ENCODE data around the gene GPR17. TPM values are rescaled to one million over a fixed set of nuclear protein-coding genes. Genes with fewer than 3 reads are reported as not detected.

Gene GPR17
- total RNA-seq, 1 experiment from 2014 or later, result 0.35 TPM

GRCh38 chr2:127683757-127684156 lies 37.8 kb downstream of the GPR17 start:
- no peak overlapping the region for H3K4me2 ChIP-seq (ENCODE audit: insufficient read depth, insufficient read length, low read length)
- H2AK5ac ChIP-seq (ENCODE audit: insufficient read length, low read length), result no peak overlapping the region
- no peak overlapping the region for H3T11ph ChIP-seq (ENCODE audit: low read length)
- H3K14ac ChIP-seq (ENCODE audit: insufficient read depth, low read length), result no peak overlapping the region
- H2BK5ac ChIP-seq (ENCODE audit: insufficient read length, low read length), result no peak overlapping the region
- no peak overlapping the region for H4K5ac ChIP-seq (ENCODE audit: insufficient read length, low read depth, low read length)
- H3K27ac ChIP-seq (ENCODE audit: insufficient read length, low read depth, low read length), result no peak overlapping the region
- H2BK120ac ChIP-seq (ENCODE audit: low read depth, low read length, poor library complexity, severe bottlenecking), result no peak overlapping the region
- H3K9ac ChIP-seq (ENCODE audit: extremely low read depth, insufficient read length, low read length), result no peak overlapping the region
- H3K23ac ChIP-seq (ENCODE audit: insufficient read length, low read depth, low read length), result no peak overlapping the region
- H3K9me3 ChIP-seq (ENCODE audit: control insufficient read depth, low read depth, low read length), result no peaks in the 10 kb centered on the region
- H3K4me3 Mint-ChIP-seq, result no peak overlapping the region
- no peak overlapping the region for H3K18ac ChIP-seq (ENCODE audit: insufficient read length, low read depth, low read length)
- no peak overlapping the region for H2AFZ ChIP-seq (ENCODE audit: low read length)
- H4K20me1 ChIP-seq (ENCODE audit: control insufficient read depth, insufficient read depth, insufficient read length), result no peaks in the 10 kb centered on the region
- H3K27me3 ChIP-seq (ENCODE audit: insufficient read depth, low read length), result no peaks in the 10 kb centered on the region
- H3K36me3 Mint-ChIP-seq (ENCODE audit: insufficient read depth in 1 of 3, low read depth in 3 of 3), result peaks cover 0 to 2% (median 0%) of the 10 kb centered on the region in 3 experiments; a peak in 2 of 7 replicates
- H3K23me2 ChIP-seq (ENCODE audit: insufficient read length, low read depth, low read length, poor library complexity, severe bottlenecking), result no peaks in the 10 kb centered on the region
- H3K4me1 ChIP-seq (ENCODE audit: insufficient read depth, low read length), result no peaks in the 10 kb centered on the region; the same call in 1 of the 2 replicates
- H3K79me2 ChIP-seq (ENCODE audit: insufficient read depth, low read length), result no peaks in the 10 kb centered on the region
- no peak overlapping the region for H3K4ac ChIP-seq (ENCODE audit: low read depth, low read length)
- H3K27ac Mint-ChIP-seq, result 0 out of 7 replicates have a peak overlapping the region, but pooled peaks of 1 of the 3 experiments have one; percentile 4
- DNase-seq, result no peak
- peaks cover 6 to 9% of the 10 kb centered on the region in 2 experiments; a peak in 4 of 5 replicates for H3K9me3 Mint-ChIP-seq
- no peak for TF ChIP-seq CTCF (conservative IDR thresholded peaks at IDR 0.05)
- peaks cover 16% of the 10 kb centered on the region for H3K27me3 Mint-ChIP-seq (ENCODE audit: low read depth)
- no peaks in the 10 kb centered on the region for H3K79me1 ChIP-seq (ENCODE audit: insufficient read depth, low read depth, low read length, poor library complexity, severe bottlenecking)
- no peak overlapping the region for H3K56ac ChIP-seq (ENCODE audit: insufficient read length, low read depth, low read length)
- H2BK15ac ChIP-seq (ENCODE audit: low read depth, low read length), result no peak overlapping the region
- no peak overlapping the region for H4K91ac ChIP-seq (ENCODE audit: insufficient read length, low read depth, low read length)
- no peak overlapping the region for H2BK12ac ChIP-seq (ENCODE audit: insufficient read length, low read depth, low read length)
- H4K8ac ChIP-seq (replicated peaks; ENCODE audit: insufficient read length, low read depth, low read length), result no peak overlapping the region
- no peak overlapping the region for H2BK20ac ChIP-seq (ENCODE audit: low read depth, low read length, poor library complexity, severe bottlenecking)
- no CpG with 5 or more reads among the region's 15 CpGs for WGBS (ENCODE audit: extremely low coverage, insufficient read length, low lambda C conversion rate)
- peaks cover 6 to 13% of the 10 kb centered on the region in 2 experiments for H3K4me1 Mint-ChIP-seq

Data from H9 (cell line).